Placental epithelial cell (primary cell): ENCODE results near the gene POMC. TPM values are rescaled to one million over a fixed set of nuclear protein-coding genes. Genes with fewer than 3 reads are reported as not detected.

ENCODE experiments used
- total RNA-seq: library from RNA; depleted of rRNA; stranded (reverse); fragments of >200 nt; gene quantifications from 2 replicates; pipeline ENCODE4 v1.2.3, GENCODE V29; 2012

POMC gene
- total RNA-seq = 1.2 and 4.2 TPM in 2 replicates

DNA sequence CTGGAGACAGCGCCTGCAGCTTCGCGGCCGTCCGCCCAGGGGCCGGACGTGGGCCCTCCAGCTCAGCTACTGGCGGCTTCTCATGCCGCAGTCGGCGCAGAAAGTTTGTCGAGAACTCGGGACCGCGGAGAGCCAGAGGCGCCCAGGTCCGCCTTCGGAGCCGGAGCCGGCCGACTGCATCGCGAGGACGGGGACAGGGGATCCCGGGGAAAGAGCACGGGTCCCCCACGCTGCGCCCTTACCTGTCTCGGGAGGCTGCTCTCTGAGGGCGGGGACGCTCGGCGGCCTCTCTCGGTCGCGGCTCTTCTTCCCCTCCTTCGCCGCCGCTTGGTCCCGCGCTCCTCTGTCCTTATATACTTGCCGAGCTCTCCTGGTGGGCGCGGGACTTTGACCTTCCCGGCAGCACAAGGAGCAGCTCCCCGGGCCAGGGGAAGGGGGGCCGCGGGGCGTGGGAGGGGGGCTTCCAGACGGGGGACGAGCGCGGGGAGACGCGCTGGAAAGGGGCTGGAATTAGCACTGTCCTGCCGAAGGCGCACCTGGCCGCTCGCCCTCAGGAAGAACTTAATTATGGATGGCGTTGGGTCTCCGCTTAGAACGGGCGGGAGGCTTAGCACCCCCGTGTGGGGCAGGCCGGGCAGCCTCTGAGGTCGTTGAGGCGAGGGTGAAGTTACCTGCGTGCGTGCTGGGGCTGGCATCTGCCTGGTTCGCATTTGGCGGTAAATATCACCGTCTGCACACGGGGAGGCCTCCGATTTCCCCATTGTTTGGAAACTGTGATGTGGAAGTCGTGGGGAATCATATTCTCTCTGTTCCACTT lies at the start of gene POMC:
TSS of gene POMC (minus strand) at position 325 of the 817 bp plus-strand sequence. CDS start 3,808 bp downstream, outside the sequence.

Other genes with a start within 250 kb of the POMC start
- gene ADCY3, start 248.3 kb downstream of the POMC start, total RNA-seq = 25.8 and 34.2 TPM in 2 replicates
- 3.4 and 6.7 TPM in 2 replicates for gene DNAJC27, start 196.6 kb downstream of the POMC start, total RNA-seq
- gene EFR3B, start 126.5 kb downstream of the POMC start, total RNA-seq = 0.39 and 0.43 TPM in 2 replicates
- 35.9 and 51.8 TPM in 2 replicates for gene DNMT3A, start 173.3 kb upstream of the POMC start, total RNA-seq